ENCODE results near the gene MAN2A1. TPM values are rescaled to one million over a fixed set of nuclear protein-coding genes. Genes with fewer than 3 reads are reported as not detected.

Gene MAN2A1
- polyA plus RNA-seq, 3 donors, result 17.0 to 23.0 (median 20.1) TPM

DNA sequence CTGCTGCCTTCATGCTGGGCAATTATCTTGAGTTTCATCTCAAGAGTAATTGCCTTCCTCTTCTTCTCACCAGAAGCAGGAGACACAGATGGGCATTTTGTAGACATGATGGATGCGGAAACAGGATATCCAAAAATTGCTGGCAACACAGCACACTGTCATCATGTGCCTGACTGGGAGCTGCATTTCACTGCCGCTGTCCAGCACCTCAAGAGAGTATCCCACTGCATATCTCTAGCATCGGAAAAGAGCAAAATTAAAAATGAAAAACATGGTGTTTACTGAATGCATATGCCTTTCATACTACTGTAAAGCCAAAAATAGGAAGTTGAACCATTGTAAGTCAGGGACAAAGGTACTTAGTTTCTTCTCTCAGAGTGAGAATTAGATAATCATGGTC lies 210.7 kb downstream of the MAN2A1 start:
- TF ChIP-seq, protein P1, sequence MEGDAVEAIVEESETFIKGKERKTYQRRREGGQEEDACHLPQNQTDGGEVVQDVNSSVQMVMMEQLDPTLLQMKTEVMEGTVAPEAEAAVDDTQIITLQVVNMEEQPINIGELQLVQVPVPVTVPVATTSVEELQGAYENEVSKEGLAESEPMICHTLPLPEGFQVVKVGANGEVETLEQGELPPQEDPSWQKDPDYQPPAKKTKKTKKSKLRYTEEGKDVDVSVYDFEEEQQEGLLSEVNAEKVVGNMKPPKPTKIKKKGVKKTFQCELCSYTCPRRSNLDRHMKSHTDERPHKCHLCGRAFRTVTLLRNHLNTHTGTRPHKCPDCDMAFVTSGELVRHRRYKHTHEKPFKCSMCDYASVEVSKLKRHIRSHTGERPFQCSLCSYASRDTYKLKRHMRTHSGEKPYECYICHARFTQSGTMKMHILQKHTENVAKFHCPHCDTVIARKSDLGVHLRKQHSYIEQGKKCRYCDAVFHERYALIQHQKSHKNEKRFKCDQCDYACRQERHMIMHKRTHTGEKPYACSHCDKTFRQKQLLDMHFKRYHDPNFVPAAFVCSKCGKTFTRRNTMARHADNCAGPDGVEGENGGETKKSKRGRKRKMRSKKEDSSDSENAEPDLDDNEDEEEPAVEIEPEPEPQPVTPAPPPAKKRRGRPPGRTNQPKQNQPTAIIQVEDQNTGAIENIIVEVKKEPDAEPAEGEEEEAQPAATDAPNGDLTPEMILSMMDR (IDR thresholded peaks at IDR 0.05), result no peak
- DNase-seq, result no peak
- no peaks in the 10 kb centered on the region for H3K9me3 ChIP-seq (replicated peaks in 1 of 2; ENCODE audit: control insufficient read depth in 1 of 2, insufficient read depth in 1 of 2, low read length in 2 of 2)
- H3K4me2 ChIP-seq (replicated peaks; ENCODE audit: extremely low read depth, low read length, poor library complexity, severe bottlenecking), result no peak overlapping the region
- Mint-ChIP-seq H3K9me3 (peaks cover 0 to 3% (median 0%) of the 10 kb centered on the region in 7 donors), H3K4me3 (no peak overlapping the region), H3K27me3 (ENCODE audit: low read depth in 3 of 3) (peaks cover 1 to 3% (median 2%) of the 10 kb centered on the region in 3 donors), H3K4me1 (no peaks in the 10 kb centered on the region), H3K36me3 (no peaks in the 10 kb centered on the region), H3K27ac (no peak overlapping the region)
- no peaks in the 10 kb centered on the region for H4K20me1 ChIP-seq (ENCODE audit: insufficient read depth, low read length)
- no peak overlapping the region for H3K27ac ChIP-seq (ENCODE audit: low read depth in 1 of 2, low read length in 2 of 2)
- no peak overlapping the region for H3K9ac ChIP-seq (ENCODE audit: insufficient read depth, low read length, poor library complexity, severe bottlenecking)
- no peak overlapping the region for H3K4me3 ChIP-seq (replicated peaks in 1 of 3; ENCODE audit: low read depth in 2 of 3, low read length in 3 of 3)
- H3K36me3 ChIP-seq (replicated peaks in 1 of 2; ENCODE audit: control insufficient read depth in 1 of 2, insufficient read depth in 2 of 2, low read length in 2 of 2), result no peaks in the 10 kb centered on the region
- H3K4me1 ChIP-seq (ENCODE audit: control insufficient read depth in 1 of 2, insufficient read depth in 2 of 2, low read length in 2 of 2), result no peaks in the 10 kb centered on the region
- no peak overlapping the region for H2AFZ ChIP-seq (ENCODE audit: insufficient read depth, low read depth, low read length, poor library complexity, severe bottlenecking)
- no peaks in the 10 kb centered on the region for H3K27me3 ChIP-seq (ENCODE audit: control insufficient read depth in 2 of 2, insufficient read depth in 2 of 2, low read length in 2 of 2)
- no peaks in the 10 kb centered on the region for H3K79me2 ChIP-seq (ENCODE audit: insufficient read depth, low read length)
- intact Hi-C loops (cut with micrococcal nuclease), result no loop called here
- 100% methylated on average over 1 of the region's 3 CpGs for WGBS (ENCODE audit: insufficient coverage)

- no CpG with 5 or more reads among the region's 3 CpGs for WGBS (ENCODE audit: insufficient coverage)
- peaks cover 1 to 3% (median 2%) of the 10 kb centered on the region in 3 donors for H3K27me3 Mint-ChIP-seq (ENCODE audit: low read depth in 3 of 3)
- H3K9ac ChIP-seq (ENCODE audit: insufficient read depth, low read length, poor library complexity, severe bottlenecking), result no peak overlapping the region
- TF ChIP-seq, protein P1 (IDR thresholded peaks at IDR 0.05), result no peak
- no peak overlapping the region for H3K4me3 Mint-ChIP-seq
- DNase-seq, result no peak
- no peaks in the 10 kb centered on the region for H4K20me1 ChIP-seq (ENCODE audit: insufficient read depth, low read length)
- H3K36me3 ChIP-seq (replicated peaks in 1 of 2; ENCODE audit: control insufficient read depth in 1 of 2, insufficient read depth in 2 of 2, low read length in 2 of 2), result no peaks in the 10 kb centered on the region
- H3K4me3 ChIP-seq (replicated peaks in 1 of 3; ENCODE audit: low read depth in 2 of 3, low read length in 3 of 3), result no peak overlapping the region
- intact Hi-C loops (cut with micrococcal nuclease), result no loop called here
- H3K36me3 Mint-ChIP-seq, result no peaks in the 10 kb centered on the region
- no peak overlapping the region for H3K4me2 ChIP-seq (replicated peaks; ENCODE audit: extremely low read depth, low read length, poor library complexity, severe bottlenecking)
- no peak overlapping the region for H2AFZ ChIP-seq (ENCODE audit: insufficient read depth, low read depth, low read length, poor library complexity, severe bottlenecking)
- H3K27me3 ChIP-seq (ENCODE audit: control insufficient read depth in 2 of 2, insufficient read depth in 2 of 2, low read length in 2 of 2), result no peaks in the 10 kb centered on the region
- no peaks in the 10 kb centered on the region for H3K9me3 ChIP-seq (replicated peaks in 1 of 2; ENCODE audit: control insufficient read depth in 1 of 2, insufficient read depth in 1 of 2, low read length in 2 of 2)
- no peak overlapping the region for H3K27ac ChIP-seq (ENCODE audit: low read depth in 1 of 2, low read length in 2 of 2)
- peaks cover 0 to 3% (median 0%) of the 10 kb centered on the region in 7 donors for H3K9me3 Mint-ChIP-seq
- no peak overlapping the region for H3K27ac Mint-ChIP-seq
- H3K4me1 ChIP-seq (ENCODE audit: control insufficient read depth in 1 of 2, insufficient read depth in 2 of 2, low read length in 2 of 2), result no peaks in the 10 kb centered on the region
- H3K79me2 ChIP-seq (ENCODE audit: insufficient read depth, low read length), result no peaks in the 10 kb centered on the region
- no peaks in the 10 kb centered on the region for H3K4me1 Mint-ChIP-seq
These were observed 211.3 kb downstream of the MAN2A1 start for GRCh38 chr5:109900911-109901627.
